ENCODE measurements around the gene NANP. TPM values are rescaled to one million over a fixed set of nuclear protein-coding genes. Genes with fewer than 3 reads are reported as not detected.

NANP gene
- total RNA-seq, 1 donor = 11.2 TPM

DNA sequence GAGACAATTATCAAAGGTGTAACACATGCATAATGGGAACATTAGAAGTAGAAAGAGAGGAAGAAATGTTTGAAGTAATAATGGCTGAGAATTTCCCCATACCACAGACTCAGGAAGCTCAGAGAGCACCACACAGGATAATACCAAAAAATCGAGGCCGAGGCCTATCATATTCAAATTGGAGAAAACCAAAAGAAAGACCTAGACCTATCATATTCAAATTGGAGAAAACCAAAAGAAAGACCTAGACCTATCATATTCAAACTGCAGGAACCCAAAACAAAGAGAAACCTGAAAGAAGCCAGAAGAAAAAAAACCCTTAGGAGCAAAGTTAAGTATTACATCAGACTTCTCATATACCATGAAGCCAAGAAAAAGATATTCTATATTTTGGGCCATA lies 56.5 kb downstream of the NANP start:
- Histone ChIP-seq H4K20me1 (ENCODE audit: insufficient read depth, low read length) (peaks cover 3% of the 10 kb centered on the region), H2AFZ (ENCODE audit: low read length) (no peak overlapping the region), H3K27ac (ENCODE audit: low read depth, low read length) (no peak overlapping the region), H3K4me1 (ENCODE audit: insufficient read depth, low read length) (no peaks in the 10 kb centered on the region), H3K79me2 (ENCODE audit: insufficient read depth, low read length) (peaks cover 32% of the 10 kb centered on the region), H3K36me3 (ENCODE audit: insufficient read depth, low read length) (no peaks in the 10 kb centered on the region), H3K4me3 (ENCODE audit: insufficient read depth, low read length) (no peak overlapping the region), H3K4me2 (ENCODE audit: insufficient read depth, low read length) (no peak overlapping the region), H3K9me3 (ENCODE audit: low read depth, low read length) (no peaks in the 10 kb centered on the region), H3K27me3 (ENCODE audit: insufficient read depth, low read length) (no peaks in the 10 kb centered on the region)
- DNase-seq (ENCODE audit: insufficient read length, low spot score, missing footprints) = no peak
- TF ChIP-seq, protein P1, sequence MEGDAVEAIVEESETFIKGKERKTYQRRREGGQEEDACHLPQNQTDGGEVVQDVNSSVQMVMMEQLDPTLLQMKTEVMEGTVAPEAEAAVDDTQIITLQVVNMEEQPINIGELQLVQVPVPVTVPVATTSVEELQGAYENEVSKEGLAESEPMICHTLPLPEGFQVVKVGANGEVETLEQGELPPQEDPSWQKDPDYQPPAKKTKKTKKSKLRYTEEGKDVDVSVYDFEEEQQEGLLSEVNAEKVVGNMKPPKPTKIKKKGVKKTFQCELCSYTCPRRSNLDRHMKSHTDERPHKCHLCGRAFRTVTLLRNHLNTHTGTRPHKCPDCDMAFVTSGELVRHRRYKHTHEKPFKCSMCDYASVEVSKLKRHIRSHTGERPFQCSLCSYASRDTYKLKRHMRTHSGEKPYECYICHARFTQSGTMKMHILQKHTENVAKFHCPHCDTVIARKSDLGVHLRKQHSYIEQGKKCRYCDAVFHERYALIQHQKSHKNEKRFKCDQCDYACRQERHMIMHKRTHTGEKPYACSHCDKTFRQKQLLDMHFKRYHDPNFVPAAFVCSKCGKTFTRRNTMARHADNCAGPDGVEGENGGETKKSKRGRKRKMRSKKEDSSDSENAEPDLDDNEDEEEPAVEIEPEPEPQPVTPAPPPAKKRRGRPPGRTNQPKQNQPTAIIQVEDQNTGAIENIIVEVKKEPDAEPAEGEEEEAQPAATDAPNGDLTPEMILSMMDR (IDR thresholded peaks at IDR 0.05; ENCODE audit: extremely low read depth, low read depth, low read length) = no peak

DNA sequence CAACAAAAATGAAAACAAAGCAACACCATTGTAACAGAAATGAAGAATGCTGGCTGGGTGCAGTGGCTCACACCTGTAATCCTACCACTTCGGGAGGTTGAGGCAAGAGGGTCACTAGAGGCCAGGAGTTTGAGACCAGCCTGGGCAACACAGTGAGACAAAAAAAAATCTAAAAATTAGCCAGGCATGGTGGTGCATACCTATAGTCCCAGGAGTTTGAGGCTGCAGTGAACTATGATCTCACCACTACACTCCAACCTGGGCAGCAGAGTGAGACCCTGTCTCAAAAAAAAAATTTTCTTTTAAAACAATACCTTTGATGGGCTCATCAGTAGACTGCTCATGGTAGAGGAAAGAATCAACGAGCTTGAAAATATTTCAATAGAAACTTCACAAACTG lies 57.0 kb downstream of the NANP start:
- Histone ChIP-seq H3K4me2 (ENCODE audit: insufficient read depth, low read length) (no peak overlapping the region), H3K36me3 (ENCODE audit: insufficient read depth, low read length) (no peaks in the 10 kb centered on the region), H2AFZ (ENCODE audit: low read length) (no peak overlapping the region), H3K79me2 (ENCODE audit: insufficient read depth, low read length) (peaks cover 29% of the 10 kb centered on the region), H3K27me3 (ENCODE audit: insufficient read depth, low read length) (no peaks in the 10 kb centered on the region), H3K4me1 (ENCODE audit: insufficient read depth, low read length) (no peaks in the 10 kb centered on the region), H3K9me3 (ENCODE audit: low read depth, low read length) (no peaks in the 10 kb centered on the region), H3K27ac (ENCODE audit: low read depth, low read length) (no peak overlapping the region), H4K20me1 (ENCODE audit: insufficient read depth, low read length) (peaks cover under 1% of the 10 kb centered on the region), H3K4me3 (ENCODE audit: insufficient read depth, low read length) (no peak overlapping the region)
- TF ChIP-seq, protein P1 (IDR thresholded peaks at IDR 0.05; ENCODE audit: extremely low read depth, low read depth, low read length) = no peak
- no peak for DNase-seq (ENCODE audit: insufficient read length, low spot score, missing footprints)

DNA sequence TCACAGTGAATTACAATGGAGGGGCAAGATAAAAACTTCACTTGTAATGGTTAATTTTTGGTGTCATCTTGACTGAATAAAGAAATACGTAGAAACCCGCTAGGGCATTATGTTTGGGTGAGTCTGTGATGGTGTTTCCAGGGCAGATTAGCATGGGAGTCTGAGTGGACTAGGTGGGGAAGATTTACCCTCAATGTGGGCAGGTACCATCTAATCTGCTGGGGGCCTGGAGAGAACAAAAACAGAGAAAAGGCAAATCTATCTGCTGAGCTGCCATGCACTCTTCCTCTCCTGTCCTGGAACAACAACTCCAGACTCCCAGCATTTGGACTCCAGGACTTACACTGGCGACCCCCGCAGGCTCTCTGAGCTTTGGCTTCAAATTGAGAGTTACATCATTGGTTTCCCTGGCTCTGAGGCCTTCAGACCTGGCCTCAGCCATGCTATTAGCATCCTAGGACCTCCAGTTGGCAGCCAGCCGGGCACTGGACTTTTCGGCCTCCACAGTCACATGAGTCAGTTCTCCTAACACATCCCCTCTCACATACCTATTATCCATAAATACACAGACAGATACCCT lies 58.1 kb downstream of the NANP start:
- H3K36me3 ChIP-seq (ENCODE audit: insufficient read depth, low read length) = no peaks in the 10 kb centered on the region
- DNase-seq (ENCODE audit: insufficient read length, low spot score, missing footprints) = no peak
- H3K4me3 ChIP-seq (ENCODE audit: insufficient read depth, low read length) = no peak overlapping the region
- H2AFZ ChIP-seq (ENCODE audit: low read length) = no peak overlapping the region
- TF ChIP-seq, protein P1 (IDR thresholded peaks at IDR 0.05; ENCODE audit: extremely low read depth, low read depth, low read length) = no peak
- H3K9me3 ChIP-seq (ENCODE audit: low read depth, low read length) = no peaks in the 10 kb centered on the region
- H3K79me2 ChIP-seq (ENCODE audit: insufficient read depth, low read length) = peaks cover 20% of the 10 kb centered on the region
- H3K27ac ChIP-seq (ENCODE audit: low read depth, low read length) = no peak overlapping the region
- no peaks in the 10 kb centered on the region for H3K4me1 ChIP-seq (ENCODE audit: insufficient read depth, low read length)
- no peak overlapping the region for H3K4me2 ChIP-seq (ENCODE audit: insufficient read depth, low read length)
- H3K27me3 ChIP-seq (ENCODE audit: insufficient read depth, low read length) = no peaks in the 10 kb centered on the region
- no peaks in the 10 kb centered on the region for H4K20me1 ChIP-seq (ENCODE audit: insufficient read depth, low read length)

- H3K36me3 ChIP-seq (ENCODE audit: insufficient read depth, low read length) = no peaks in the 10 kb centered on the region
- no peak overlapping the region for H3K27ac ChIP-seq (ENCODE audit: low read depth, low read length)
- no peak overlapping the region for H3K4me3 ChIP-seq (ENCODE audit: insufficient read depth, low read length)
- TF ChIP-seq, protein P1 (IDR thresholded peaks at IDR 0.05; ENCODE audit: extremely low read depth, low read depth, low read length) = no peak
- H4K20me1 ChIP-seq (ENCODE audit: insufficient read depth, low read length) = no peaks in the 10 kb centered on the region
- no peaks in the 10 kb centered on the region for H3K4me1 ChIP-seq (ENCODE audit: insufficient read depth, low read length)
- peaks cover 14% of the 10 kb centered on the region for H3K79me2 ChIP-seq (ENCODE audit: insufficient read depth, low read length)
- no peaks in the 10 kb centered on the region for H3K27me3 ChIP-seq (ENCODE audit: insufficient read depth, low read length)
- no peak overlapping the region for H2AFZ ChIP-seq (ENCODE audit: low read length)
- H3K9me3 ChIP-seq (ENCODE audit: low read depth, low read length) = no peaks in the 10 kb centered on the region
- DNase-seq (ENCODE audit: insufficient read length, low spot score, missing footprints) = no peak
- H3K4me2 ChIP-seq (ENCODE audit: insufficient read depth, low read length) = no peak overlapping the region
These were observed 59.9 kb downstream of the NANP start for GRCh38 chr20:25563876-25564275.
